Ecto neural progenitor cell (in vitro differentiated cells): ENCODE measurements around the gene CYTH3.
"Not testable (repeated sequence)": the region's sequence is repeated elsewhere in the genome, so short reads cannot be mapped to it uniquely, and the experiment has no call there.

Experiments used
- DNase-seq: peaks from one replicate; pipeline ENCODE4 v3.0.0-alpha.2; 2018; ENCODE audit warnings: low spot score

The CYTH3 gene

GRCh38 chr7:6283391-6284054, 11.1 kb upstream of the CYTH3 start:
- DNase-seq, result not testable (repeated sequence)

- no peak for DNase-seq
Measured at GRCh38 chr7:6279937-6280336, 7.5 kb upstream of the CYTH3 start.

DNA sequence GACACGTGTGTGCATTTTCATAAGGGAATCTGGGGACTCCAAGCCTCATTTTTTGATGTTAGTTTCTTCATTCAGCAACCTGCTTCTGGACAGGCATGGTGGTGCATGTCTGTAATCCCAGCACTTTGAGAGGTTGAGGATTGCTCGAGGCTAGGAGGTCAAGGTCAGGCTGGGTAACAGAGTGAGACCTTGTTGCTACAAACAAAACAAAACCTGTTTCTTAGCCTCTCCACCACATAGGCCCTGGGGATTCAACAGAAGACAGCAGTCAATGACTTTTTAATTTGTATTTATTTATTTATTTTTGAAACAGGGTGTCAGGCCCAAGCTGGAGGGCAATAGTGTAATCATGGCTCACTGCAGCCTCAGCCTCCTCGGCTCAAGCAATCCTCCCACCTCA, 6.9 kb upstream of the CYTH3 start:
- no peak for DNase-seq

DNA sequence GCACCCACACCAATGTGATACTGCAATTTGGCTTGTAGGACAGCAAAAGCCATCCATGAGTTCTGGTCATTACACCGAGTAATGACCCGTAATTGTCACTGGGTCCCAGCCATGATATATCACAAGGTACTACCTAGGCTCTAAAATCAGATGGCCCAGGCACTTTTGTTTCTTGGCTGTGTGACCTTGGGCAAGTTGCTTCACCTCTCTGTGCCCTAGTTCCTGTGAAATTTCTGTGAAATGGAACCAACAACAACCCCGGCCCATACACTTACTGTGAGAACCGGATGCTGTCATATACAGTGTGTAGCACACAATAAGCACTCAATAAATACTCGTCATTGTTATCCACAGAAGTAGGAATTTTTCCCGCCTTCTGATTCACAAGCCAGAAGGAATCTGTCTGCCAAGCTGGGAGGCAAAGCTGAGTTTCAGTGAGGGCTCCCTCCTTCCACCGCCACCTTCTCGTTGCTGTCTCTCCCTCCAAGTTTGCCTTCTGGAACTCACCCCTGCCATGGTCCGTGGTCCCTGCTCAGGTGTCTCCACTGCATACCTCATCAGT, 6.4 kb upstream of the CYTH3 start:
- DNase-seq, result no peak

DNA sequence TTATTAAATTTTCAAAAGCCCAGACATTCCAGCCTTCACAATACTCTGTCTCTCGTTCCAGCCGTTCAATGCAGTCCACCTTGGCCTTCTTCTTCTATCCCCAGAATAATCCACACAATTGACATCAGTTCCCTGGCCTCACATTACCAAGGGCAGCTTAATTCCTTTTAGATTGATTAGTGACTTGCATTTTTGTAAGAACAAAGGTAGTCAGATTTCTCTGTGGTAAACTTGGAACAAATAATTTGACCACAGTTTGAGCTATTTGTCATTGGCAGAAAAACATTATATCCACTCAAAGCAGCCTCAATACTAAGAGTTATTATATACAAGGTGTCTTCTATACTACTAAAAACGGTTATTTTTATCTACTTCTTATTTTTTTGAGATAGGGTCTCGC, 5.1 kb upstream of the CYTH3 start:
- no peak for DNase-seq

DNA sequence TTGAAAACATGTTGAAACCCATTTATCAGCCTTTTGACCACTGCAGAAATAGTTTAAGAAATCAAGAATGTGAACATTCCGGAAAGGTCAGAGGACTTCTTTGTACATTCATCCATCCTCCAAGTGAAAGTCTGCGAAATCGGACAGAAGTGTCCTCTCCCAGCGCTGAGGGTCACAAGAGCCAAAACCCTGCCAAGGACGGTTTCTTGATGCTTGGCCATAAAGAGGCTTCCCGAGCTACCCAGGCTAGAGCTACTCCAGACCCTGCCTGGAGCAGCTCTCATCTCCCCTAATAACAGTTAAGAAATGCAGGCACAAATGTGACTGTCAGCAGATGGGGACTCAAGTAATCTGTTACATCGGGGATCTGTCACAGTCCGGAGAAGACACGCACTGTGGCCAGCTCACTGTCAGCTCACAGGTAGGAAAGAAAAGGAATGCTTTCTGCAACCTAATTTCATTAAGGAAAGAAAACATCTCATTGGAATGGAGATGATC, 4.5 kb upstream of the CYTH3 start:
- DNase-seq, result no peak

DNA sequence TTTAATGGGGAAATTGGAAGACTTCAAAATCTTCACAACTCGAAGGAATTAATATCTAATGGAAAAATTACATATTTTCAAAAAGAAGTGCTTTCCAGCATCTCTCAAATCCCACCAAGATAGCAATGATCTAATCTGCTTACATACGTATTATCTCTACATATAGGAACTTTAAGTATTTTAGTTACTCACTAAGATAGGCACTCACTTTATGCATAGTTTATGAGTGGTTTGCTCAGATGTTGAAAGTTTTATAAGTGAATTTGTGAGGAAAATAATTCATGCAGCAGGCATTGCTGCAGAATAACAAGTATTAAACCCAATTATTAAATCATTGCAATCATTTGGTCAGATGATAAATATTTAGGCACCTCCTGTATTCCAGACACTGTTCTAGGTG, 2.3 kb upstream of the CYTH3 start:
- no peak for DNase-seq

DNA sequence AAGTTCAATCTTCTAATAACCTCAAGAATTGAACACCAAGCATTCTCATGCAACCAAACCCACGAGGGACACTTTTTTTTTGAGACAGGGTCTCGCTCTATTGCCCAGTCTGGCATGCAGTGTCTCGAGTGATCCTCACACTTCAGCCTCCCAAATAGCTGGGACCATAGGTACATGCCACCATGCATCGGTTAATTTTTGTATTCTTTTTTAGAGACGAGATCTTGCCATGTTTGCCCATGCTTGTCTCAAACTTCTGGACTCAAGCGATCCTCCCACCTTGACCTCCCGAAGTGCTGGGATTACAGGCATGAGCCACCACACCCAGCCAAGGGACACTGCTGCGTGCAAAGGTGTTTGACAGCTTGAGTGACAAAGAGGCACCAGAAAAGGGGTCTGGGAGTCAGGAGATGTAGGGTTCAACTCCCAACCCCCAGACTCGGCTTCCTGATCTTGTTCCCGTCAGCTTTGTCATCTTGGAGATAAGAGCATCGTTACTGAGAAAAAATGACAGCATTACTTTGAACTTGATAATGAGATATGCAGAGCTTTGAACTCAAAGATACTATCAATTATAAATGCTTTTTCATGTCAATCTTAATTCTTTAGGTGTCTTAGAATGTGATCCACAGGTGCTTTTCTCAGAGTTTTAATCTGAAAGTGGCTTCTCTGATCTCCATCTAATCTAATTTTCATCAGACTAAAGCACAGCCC, 1.6 kb upstream of the CYTH3 start:
- DNase-seq, result no peak

DNA sequence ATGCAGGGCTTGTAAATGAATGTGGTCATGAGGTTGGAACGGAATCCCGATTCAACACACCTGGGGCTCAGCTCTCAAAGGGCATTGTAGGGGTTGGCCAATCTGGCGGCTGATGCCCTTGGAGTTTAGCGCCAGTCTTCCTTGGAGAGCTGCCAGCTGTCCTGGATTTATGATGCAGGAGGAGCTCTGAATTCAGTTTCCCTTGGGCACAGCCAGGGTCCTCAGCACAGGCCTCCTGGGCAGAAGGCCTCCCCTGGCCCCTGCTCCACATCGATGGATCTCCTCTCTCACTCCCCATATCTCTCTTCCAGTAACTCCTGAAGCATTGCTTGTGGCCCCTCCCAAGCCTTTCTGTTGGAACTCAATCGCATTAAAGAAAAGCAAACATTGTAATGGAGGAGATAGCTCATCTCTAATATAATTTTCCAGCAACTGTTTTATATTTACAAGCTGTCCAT, 985 bp upstream of the CYTH3 start:
- DNase-seq, result no peak

- no peak for DNase-seq
Measured at GRCh38 chr7:6271694-6272440, 557 bp downstream of the CYTH3 start.

GRCh38 chr7:6271060-6271658, 1.3 kb downstream of the CYTH3 start:
- peak; percentile 54 for DNase-seq

DNA sequence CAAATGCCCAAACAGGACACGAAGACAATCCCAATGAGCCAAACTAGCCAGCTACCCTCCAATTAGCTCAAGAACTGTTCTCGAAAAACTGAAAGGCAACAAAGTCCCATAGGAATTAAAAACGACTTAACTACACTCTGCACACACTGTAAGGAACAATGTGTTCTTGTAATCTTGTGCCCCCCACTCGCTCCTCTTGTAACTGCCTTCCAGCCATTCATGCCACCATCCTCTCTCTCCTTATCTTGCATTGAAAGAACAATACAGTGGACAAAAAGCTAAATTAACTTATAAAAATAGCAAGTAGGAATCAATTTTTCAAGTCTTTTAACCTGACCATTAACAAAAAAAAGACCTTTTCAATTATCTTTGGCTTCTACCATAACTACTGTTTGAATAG, 2.9 kb downstream of the CYTH3 start:
- DNase-seq, result no peak

- no peak for DNase-seq
Measured at GRCh38 chr7:6268907-6269306, 3.5 kb downstream of the CYTH3 start.

GRCh38 chr7:6268023-6268900, 4.2 kb downstream of the CYTH3 start:
- DNase-seq, result no peak

- no peak for DNase-seq
Measured at GRCh38 chr7:6266699-6267098, 5.7 kb downstream of the CYTH3 start.

DNA sequence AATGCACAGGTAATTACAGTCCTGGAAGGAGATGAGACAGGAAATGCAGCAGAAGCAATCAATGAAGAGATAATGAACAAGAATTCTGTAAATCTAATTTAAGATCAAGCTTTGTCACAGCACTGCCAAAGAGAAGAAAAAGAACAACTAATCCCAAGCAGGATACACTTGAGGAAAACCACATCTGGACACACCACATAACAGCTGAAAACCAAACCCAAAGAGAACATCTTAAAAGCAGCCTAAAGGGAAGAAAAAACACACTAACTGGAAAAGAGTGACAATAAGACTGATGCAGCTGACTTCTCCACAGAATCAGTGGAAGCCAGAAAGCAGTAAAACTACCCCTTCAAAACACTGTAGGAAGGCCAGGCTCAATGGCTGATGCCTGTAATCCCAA, 10.2 kb downstream of the CYTH3 start:
- no peak for DNase-seq

GRCh38 chr7:6261699-6262098, 10.7 kb downstream of the CYTH3 start:
- no peak for DNase-seq

- no peak for DNase-seq
Measured at GRCh38 chr7:6260291-6261187, 11.9 kb downstream of the CYTH3 start.

GRCh38 chr7:6259257-6259656, 13.2 kb downstream of the CYTH3 start:
- no peak for DNase-seq
